ENCODE results near the gene ADAMTS2.

DNA sequence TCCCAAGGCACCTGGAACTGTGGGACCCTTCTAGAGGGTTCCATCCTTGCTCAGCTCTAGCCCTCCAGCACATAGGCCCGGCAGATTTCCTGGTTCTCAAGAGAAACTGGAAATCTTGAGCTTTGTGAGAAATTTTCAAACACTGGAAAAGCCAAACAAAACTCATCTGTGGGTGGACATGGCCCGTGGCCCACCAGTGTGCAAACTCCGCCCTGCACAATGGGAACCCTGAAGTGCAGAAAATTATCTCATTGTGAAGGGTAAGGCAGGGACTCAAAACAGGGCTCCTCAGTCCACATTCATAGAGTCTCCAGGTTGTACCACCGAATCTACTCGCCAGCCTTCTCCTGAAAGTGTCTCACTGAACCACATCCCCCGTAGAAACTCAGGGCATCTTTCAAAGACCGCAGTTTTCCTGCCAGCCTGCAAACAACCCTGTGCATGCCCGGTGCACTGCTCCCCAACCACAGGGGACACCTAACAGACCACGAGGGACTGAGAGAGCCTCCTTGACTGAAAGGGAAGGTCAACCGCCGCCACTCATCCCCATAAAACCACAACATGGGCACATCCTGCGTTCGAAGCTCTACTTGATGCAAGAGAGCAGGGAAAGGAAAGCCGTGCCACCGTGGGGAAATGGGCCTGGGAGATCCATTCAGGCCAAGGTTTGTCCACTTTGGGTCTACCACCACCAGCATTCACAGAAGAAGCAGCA lies 18.1 kb downstream of the ADAMTS2 start:
- TF ChIP-seq CTCF (IDR thresholded peaks at IDR 0.05 in 8 of 11, conservative IDR thresholded peaks at IDR 0.05 in 3 of 11) (no peak), POLR2AphosphoS5 (IDR thresholded peaks at IDR 0.05) (no peak)
